ENCODE data around the gene FHIP1B. TPM values are rescaled to one million over a fixed set of nuclear protein-coding genes. Genes with fewer than 3 reads are reported as not detected.

Gene FHIP1B
- total and polyA plus RNA-seq, 2 experiments from 2014 or later = 10.9 to 25.4 TPM

GRCh38 chr11:6233984-6234386, 451 bp downstream of the FHIP1B start:
- peak overlapping the region; percentile 98 for H3K9ac ChIP-seq
- peaks cover 55% of the 10 kb centered on the region for H3K79me2 ChIP-seq (ENCODE audit: insufficient read depth)
- 0 to 3% methylated on average over 10 of the region's 10 CpGs for WGBS, 2 experiments (ENCODE audit: low coverage in 1 of 2, low lambda C conversion rate in 2 of 2, missing lambda C conversion rate in 2 of 2)
- H3K4me1 ChIP-seq (ENCODE audit: insufficient read depth) = peaks cover 10% of the 10 kb centered on the region
- H3K4me3 ChIP-seq = peak overlapping the region; percentile 96
- peaks cover 3% of the 10 kb centered on the region; the same call in 1 of the 2 replicates for H3K36me3 ChIP-seq (ENCODE audit: low read depth)
- H4K20me1 ChIP-seq (ENCODE audit: insufficient read depth) = no peaks in the 10 kb centered on the region
- no peaks in the 10 kb centered on the region for H3K9me3 ChIP-seq (ENCODE audit: low read depth)
- no peaks in the 10 kb centered on the region for H3K27me3 ChIP-seq (replicated peaks; ENCODE audit: insufficient read depth)
- peak overlapping the region; percentile 94 for H3K4me2 ChIP-seq (ENCODE audit: unreplicated experiment)
- peak overlapping the region; percentile 80 for H3K27ac ChIP-seq
- peak overlapping the region; percentile 97 for H2AFZ ChIP-seq
- H3F3A ChIP-seq (ENCODE audit: insufficient read depth) = peaks cover 3% of the 10 kb centered on the region; the same call in 1 of the 2 replicates
- TF ChIP-seq EZH2phosphoT487 (IDR thresholded peaks at IDR 0.05; ENCODE audit: insufficient read depth, low read depth) (no peak), EZH2 (IDR thresholded peaks at IDR 0.05; ENCODE audit: insufficient read depth, poor library complexity, severe bottlenecking) (no peak)
- DNase-seq = peak; percentile 49
- H3K9me2 ChIP-seq (ENCODE audit: insufficient read depth) = no peaks in the 10 kb centered on the region
- in situ Hi-C loops (cut with MboI) = no loop called here

GRCh38 chr11:6232899-6233298, 1.5 kb downstream of the FHIP1B start:
- in situ Hi-C loops (cut with MboI) = no loop called here
- H3K4me3 ChIP-seq = no peak overlapping the region; the same call in 1 of the 2 replicates
- no peaks in the 10 kb centered on the region for H3K9me3 ChIP-seq (ENCODE audit: low read depth)
- H3K4me1 ChIP-seq (ENCODE audit: insufficient read depth) = peaks cover 10% of the 10 kb centered on the region
- TF ChIP-seq EZH2 (IDR thresholded peaks at IDR 0.05; ENCODE audit: insufficient read depth, poor library complexity, severe bottlenecking) (no peak), EZH2phosphoT487 (IDR thresholded peaks at IDR 0.05; ENCODE audit: insufficient read depth, low read depth) (no peak)
- H4K20me1 ChIP-seq (ENCODE audit: insufficient read depth) = no peaks in the 10 kb centered on the region
- H3F3A ChIP-seq (ENCODE audit: insufficient read depth) = peaks cover 3% of the 10 kb centered on the region; the same call in 1 of the 2 replicates
- peak; percentile 22 for DNase-seq
- peaks cover 65% of the 10 kb centered on the region for H3K79me2 ChIP-seq (ENCODE audit: insufficient read depth)
- no peaks in the 10 kb centered on the region for H3K27me3 ChIP-seq (replicated peaks; ENCODE audit: insufficient read depth)
- H3K36me3 ChIP-seq (ENCODE audit: low read depth) = peaks cover 3% of the 10 kb centered on the region; the same call in 1 of the 2 replicates
- no peak overlapping the region for H2AFZ ChIP-seq
- H3K9me2 ChIP-seq (ENCODE audit: insufficient read depth) = no peaks in the 10 kb centered on the region
- H3K4me2 ChIP-seq (ENCODE audit: unreplicated experiment) = peak overlapping the region; percentile 94
- no peak overlapping the region for H3K9ac ChIP-seq
- H3K27ac ChIP-seq = no peak overlapping the region

DNA sequence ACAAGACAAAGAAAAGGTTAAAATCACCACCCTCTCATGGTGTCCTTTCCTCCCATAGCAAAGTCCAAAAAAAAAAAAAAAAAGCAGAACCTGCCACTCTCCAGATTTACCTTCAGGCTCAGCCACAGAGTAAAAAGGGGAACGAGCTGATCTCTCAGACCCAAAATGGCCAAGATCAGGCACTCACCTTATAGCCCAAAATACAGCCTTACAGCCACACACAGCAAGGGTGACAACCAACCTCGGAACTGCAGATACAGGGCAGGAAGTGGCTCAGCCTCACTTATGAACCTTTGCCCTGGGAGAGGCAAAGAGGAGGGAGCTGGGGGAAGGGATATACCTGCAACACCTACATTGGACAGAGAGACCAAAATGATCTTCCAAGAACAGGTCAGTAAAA, 4.5 kb downstream of the FHIP1B start:
- no peak overlapping the region for H3K4me3 ChIP-seq
- no peaks in the 10 kb centered on the region for H3K9me2 ChIP-seq (ENCODE audit: insufficient read depth)
- peaks cover 3% of the 10 kb centered on the region; the same call in 1 of the 2 replicates for H3K36me3 ChIP-seq (ENCODE audit: low read depth)
- H4K20me1 ChIP-seq (ENCODE audit: insufficient read depth) = peaks cover 12% of the 10 kb centered on the region; the same call in 1 of the 2 replicates
- WGBS, 2 experiments (ENCODE audit: low coverage in 1 of 2, low lambda C conversion rate in 2 of 2, missing lambda C conversion rate in 2 of 2) = 65 to 81% methylated on average over 2 of the region's 2 CpGs
- no peak for DNase-seq
- no peaks in the 10 kb centered on the region for H3K9me3 ChIP-seq (ENCODE audit: low read depth)
- no peak overlapping the region for H2AFZ ChIP-seq
- no peaks in the 10 kb centered on the region for H3K27me3 ChIP-seq (replicated peaks; ENCODE audit: insufficient read depth)
- H3F3A ChIP-seq (ENCODE audit: insufficient read depth) = no peaks in the 10 kb centered on the region
- in situ Hi-C loops (cut with MboI) = no loop called here
- no peak overlapping the region for H3K4me2 ChIP-seq (ENCODE audit: unreplicated experiment)
- no peak overlapping the region for H3K9ac ChIP-seq
- peaks cover 11% of the 10 kb centered on the region for H3K4me1 ChIP-seq (ENCODE audit: insufficient read depth)
- TF ChIP-seq EZH2 (IDR thresholded peaks at IDR 0.05; ENCODE audit: insufficient read depth, poor library complexity, severe bottlenecking) = no peak
- TF ChIP-seq EZH2phosphoT487 (IDR thresholded peaks at IDR 0.05; ENCODE audit: insufficient read depth, low read depth) = no peak
- H3K79me2 ChIP-seq (ENCODE audit: insufficient read depth) = peaks cover 95% of the 10 kb centered on the region
- no peak overlapping the region for H3K27ac ChIP-seq

- H4K20me1 ChIP-seq (ENCODE audit: insufficient read depth) = peaks cover 12% of the 10 kb centered on the region; the same call in 1 of the 2 replicates
Observed at GRCh38 chr11:6228520-6228919, 5.9 kb downstream of the FHIP1B start.

More at GRCh38 chr11:6228520-6228919, 5.9 kb downstream of the FHIP1B start:
- no peak overlapping the region for H3K4me3 ChIP-seq
- H3K9me2 ChIP-seq (ENCODE audit: insufficient read depth) = no peaks in the 10 kb centered on the region
- H3K9me3 ChIP-seq (ENCODE audit: low read depth) = no peaks in the 10 kb centered on the region
- no peak overlapping the region for H3K9ac ChIP-seq
- H3F3A ChIP-seq (ENCODE audit: insufficient read depth) = no peaks in the 10 kb centered on the region
- H3K4me1 ChIP-seq (ENCODE audit: insufficient read depth) = peaks cover 11% of the 10 kb centered on the region
- peaks cover 3% of the 10 kb centered on the region; the same call in 1 of the 2 replicates for H3K36me3 ChIP-seq (ENCODE audit: low read depth)
- H2AFZ ChIP-seq = no peak overlapping the region
- H3K4me2 ChIP-seq (ENCODE audit: unreplicated experiment) = no peak overlapping the region
- TF ChIP-seq EZH2 (IDR thresholded peaks at IDR 0.05; ENCODE audit: insufficient read depth, poor library complexity, severe bottlenecking) (no peak), EZH2phosphoT487 (IDR thresholded peaks at IDR 0.05; ENCODE audit: insufficient read depth, low read depth) (no peak)
- no peak for DNase-seq
- H3K27me3 ChIP-seq (replicated peaks; ENCODE audit: insufficient read depth) = no peaks in the 10 kb centered on the region
- no peak overlapping the region for H3K27ac ChIP-seq
- in situ Hi-C loops (cut with MboI) = no loop called here
- 65% methylated on average over 3 of the region's 3 CpGs for WGBS, 2 experiments (ENCODE audit: low coverage in 1 of 2, low lambda C conversion rate in 2 of 2, missing lambda C conversion rate in 2 of 2)
- peaks cover 98% of the 10 kb centered on the region for H3K79me2 ChIP-seq (ENCODE audit: insufficient read depth)
